Head of caudate nucleus (tissue), 42 donors: ENCODE results near the gene RTN4.

ENCODE experiments used
- DNase-seq, 42 donors: peaks; one replicate each; pipeline versions ENCODE4 v3.0.0 to v3.0.0-alpha.2; 2020 to 2021; ENCODE audit warnings: mixed read lengths in 7 of 42
- intact Hi-C: fragments of 100-400 bp; cut with DNase I; formaldehyde crosslinking; loops from one replicate; pipeline ENCODE4 v1.15.0; 2022

Gene RTN4

DNA sequence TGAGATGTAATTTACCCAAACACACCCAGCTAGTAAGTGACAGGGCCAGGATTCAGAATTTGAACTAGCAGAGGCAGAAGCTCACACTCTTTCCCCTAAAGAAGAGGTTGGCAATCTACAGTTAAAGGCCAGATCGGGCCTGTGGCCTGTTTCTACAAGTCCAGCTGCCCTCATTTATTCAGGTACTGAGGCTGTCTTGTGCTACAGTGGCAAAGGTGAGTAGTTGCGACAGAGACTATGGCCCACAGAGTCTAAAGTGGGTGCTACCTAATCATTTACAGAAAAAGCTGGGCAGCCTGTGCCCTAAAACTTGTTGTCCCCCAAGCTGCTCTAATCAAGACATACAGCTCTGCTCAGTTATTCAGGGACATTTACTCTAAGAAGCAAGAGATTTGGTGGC is 86.8 kb downstream of the RTN4 start:
- no peak for DNase-seq
- intact Hi-C loops, result no loop called here

DNA sequence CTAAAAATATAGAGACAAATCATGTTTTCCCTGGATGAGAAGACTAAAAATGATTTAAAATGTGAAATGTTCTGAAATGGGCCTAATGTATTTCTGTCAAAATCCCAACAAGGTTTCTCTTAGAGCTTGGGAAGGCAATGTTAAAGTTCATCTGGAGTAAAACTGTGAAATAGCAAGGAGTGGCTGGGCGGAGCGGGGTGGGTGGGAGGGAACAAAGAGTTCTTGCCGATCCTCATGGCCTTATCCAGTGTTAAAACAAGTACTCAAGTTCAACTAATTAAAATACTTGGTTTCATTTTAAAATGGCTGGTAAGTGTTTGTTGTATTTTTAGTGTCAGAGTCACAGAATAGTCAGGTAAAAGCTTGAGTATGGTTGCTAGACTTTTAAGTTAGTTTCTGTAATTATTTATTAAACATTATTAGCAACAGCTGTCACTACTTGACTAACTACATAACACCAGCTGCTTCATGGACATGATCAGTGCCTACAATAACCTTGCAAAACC is 87.3 kb downstream of the RTN4 start:
- intact Hi-C loops, result no loop called here
- DNase-seq, result no peak

DNA sequence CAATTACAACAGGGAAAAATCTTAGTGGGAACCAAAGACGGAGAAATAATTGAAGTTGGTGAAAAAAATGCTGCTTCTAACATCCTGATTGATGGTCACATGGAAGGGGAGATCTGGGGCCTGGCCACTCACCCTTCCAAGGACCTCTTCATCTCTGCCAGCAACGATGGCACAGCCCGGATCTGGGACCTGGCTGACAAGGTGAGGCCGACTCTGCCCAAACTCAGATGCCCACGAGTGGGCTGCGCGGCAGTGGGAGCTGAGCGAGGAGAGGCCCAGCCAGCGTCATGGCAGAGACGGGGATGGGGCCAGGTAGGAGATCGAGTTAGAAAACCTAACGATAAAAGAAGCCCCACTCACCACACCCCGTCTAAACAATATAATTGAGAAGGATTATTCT is 87.7 kb downstream of the RTN4 start:
- intact Hi-C loops, result no loop called here
- DNase-seq, result no peak

DNA sequence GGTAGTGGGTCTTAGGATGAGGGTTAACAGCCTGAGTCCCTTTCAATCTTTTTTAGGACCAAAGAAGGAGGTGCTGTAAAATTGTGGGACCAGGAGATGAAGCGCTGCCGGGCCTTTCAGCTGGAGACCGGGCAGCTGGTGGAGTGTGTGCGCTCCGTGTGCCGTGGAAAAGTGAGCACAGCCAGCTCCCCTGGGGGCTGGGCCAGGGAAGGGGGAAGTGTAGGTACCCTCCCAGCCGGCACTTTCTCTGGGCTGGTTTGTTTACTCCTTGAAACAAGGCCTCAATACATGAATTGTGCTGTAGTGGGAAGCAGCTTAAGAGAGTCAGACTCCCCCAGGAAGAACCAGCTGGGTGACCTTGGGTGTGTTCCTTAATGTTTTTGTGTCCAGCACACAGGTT is 90.1 kb downstream of the RTN4 start:
- DNase-seq, result no peak
- intact Hi-C loops, result no loop called here

GRCh38 chr2:54958717-54959371 is 91.4 kb downstream of the RTN4 start:
- intact Hi-C loops, result no loop called here

DNA sequence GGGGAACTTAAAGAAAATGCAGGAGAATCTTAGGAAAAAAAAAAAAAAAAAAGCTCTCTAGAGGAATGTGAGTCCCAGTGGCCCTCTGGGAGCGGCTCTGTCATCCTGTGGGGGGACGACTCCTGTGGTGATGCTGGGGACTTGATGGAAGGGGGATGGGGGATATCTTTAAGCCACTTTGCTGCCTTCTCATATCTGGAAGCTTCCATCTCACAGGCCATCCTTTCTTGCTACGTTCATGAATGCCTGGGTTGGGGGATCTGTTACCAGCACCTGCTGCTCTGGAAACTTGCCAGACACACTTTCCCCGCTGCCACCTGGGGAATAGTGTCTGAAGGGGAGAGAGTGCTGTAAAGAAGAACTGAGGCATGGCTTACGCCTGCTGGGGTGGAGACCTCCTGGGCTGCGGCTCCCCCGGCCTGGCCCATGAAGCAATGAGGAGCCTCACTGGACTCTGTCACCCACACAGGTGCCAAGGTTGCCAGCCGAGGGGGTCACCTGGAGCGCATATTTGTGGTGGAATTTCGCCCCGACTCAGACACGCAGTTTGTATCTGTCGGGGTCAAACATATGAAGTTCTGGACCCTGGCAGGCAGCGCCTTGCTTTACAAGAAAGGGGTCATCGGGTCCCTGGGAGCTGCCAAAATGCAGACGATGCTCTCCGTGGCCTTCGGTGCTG is 92.8 kb downstream of the RTN4 start:
- intact Hi-C loops, result no loop called here
- peak in 1 of 42 donors; percentile 37 for DNase-seq

More at GRCh38 chr2:54958717-54959371, 91.4 kb downstream of the RTN4 start:
- peak in 5 of 42 donors; percentile 22 to 56 (median 30) for DNase-seq

DNA sequence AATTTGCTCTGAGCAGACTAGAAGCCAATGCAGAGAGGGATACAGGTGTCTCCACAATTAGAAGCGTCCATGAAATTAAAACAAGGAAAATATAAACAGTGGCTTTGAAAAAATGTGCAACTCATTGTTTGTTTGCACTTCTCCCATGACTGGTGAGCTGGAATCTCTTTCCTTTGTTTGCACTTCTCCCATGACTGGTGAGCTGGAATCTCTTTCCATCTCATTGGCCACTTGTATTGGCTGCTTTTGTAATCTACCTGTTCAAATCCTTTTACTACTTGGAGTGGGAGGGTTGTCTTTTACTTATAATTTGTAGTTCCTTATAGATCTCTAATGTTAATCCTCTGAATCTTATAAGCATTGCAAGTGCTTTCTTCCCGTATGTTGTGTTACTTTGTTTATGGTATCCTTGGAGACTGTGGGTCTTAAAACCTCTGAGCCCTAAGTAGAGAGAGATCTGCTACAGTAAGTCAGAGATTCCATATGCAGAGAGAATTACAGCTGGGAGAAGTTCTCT is 94.1 kb downstream of the RTN4 start:
- no peak for DNase-seq
- intact Hi-C loops, result no loop called here

DNA sequence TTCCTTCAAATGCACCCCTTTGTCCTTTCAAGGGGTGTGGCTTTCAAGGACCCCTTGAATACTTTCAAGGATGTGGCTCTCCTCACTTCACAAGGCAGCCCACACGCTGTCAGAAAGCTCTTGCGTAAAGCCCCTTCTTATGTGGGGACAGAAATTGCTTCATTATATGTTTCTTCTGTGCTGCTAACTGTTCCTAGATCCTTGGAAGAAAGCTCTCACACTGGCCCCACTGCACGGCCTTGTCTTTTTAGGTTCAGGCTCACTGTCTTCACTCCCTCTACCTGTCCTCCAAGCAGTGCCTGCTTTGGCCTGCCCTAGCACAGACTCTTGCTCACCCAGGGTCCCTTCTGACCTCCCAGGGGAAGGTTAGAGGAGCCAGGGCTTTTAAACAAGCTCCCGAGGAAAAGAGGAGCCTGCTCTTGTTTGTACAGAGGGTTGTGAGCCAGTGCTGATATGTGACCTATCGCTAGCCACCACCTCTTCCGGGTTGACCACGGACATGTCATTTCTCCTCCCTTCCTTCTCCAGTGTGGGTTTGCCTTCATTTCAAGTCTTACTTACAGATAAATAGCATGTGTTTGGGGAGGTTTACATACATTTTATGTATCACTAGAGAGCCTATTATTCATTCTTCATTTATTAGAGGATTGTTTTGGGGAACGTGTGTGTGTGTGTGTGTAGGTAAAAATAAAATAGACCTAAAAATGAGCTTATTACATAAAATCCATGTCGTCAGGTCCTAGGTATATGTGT is 94.7 kb downstream of the RTN4 start:
- intact Hi-C loops, result no loop called here
- DNase-seq, result peak in 1 of 42 donors; percentile 36

DNA sequence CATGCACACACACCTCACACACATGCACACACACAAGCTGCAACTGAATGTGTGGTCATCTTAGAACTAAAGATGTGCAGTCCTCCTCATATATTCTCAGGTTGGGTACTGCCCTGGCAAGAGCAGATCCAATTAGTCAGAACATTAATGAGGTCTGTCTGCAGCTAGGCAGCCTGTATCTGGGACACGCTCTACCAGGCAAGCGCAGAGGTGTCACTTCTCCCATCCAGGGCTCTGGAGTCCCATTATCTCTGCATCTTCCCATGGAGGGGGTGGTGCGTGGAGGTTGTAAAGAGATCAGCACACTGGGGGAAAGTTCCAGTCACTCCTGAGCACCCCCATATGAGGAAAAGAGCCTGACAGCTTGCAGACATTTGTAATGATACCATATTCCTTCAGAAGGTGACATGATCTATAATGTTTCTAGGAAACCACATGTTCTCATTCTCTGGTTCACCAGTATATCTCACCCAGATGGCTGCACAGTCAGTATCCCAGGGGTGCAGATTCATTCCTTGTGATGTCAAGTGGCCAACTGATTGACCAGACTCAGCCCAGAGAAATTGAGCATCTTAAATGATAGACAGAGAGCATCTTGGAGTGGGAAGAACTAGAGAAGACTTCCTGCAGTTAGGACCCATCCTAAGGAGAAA is 95.4 kb downstream of the RTN4 start:
- DNase-seq, result peak in 40 of 42 donors; percentile 53 to 95 (median 78)
- intact Hi-C loops, result no loop called here

- intact Hi-C loops, result no loop called here
- no peak for DNase-seq
Measured at GRCh38 chr2:54954158-54954557, 96.1 kb downstream of the RTN4 start.

DNA sequence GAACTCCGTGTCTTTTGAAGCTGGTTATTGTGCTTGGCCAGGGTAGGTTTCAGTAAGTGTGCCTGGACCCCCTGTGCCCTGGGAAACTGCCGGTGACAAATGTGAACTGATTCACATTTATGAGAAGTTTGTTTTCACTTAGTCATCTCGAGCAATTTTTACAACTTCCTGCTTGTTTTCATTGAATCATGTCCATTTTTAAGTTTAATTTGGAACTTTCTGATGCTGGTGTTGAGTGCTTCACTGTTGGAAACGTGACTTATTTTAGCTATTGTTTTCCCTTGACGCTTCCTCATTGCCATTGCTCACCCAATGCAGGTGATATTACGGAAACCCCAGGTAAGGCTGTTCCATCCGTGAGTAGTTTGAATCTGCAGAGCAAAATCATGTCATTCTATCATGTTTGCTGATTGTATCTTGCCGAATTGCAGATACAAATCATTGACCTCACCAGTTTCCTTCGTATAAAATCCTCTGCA is 97.2 kb downstream of the RTN4 start:
- intact Hi-C loops, result no loop called here
- no peak for DNase-seq

GRCh38 chr2:54952425-54952824 is 97.8 kb downstream of the RTN4 start:
- intact Hi-C loops, result no loop called here
- no peak for DNase-seq

DNA sequence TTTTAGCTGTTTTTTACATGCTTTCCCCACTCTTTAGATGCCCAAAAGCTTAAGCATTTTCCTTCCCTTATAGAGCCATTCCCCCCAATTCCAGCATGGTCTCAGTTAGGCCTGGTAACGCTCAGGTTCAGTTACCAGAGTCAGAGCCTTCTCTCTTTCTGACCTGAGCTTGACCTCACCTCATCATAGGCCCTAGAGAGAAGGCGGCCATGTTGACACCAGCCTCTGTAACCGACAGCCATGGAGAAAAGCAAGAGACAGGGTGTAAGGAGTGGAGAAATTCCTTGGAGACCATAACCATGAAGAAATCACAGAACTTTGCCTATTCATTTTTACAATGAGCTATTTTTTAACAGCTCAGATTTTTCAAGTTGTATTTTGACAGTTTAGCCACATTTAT is 99.4 kb downstream of the RTN4 start:
- intact Hi-C loops, result no loop called here
- no peak for DNase-seq

- DNase-seq, result no peak
- intact Hi-C loops, result loop anchor here (10.0 kb wide), 1 partner anchor 55 kb away; no protein-coding TSS in a partner anchor
Measured at GRCh38 chr2:54949431-54949830, 100.8 kb downstream of the RTN4 start.

GRCh38 chr2:54948120-54948519 is 102.1 kb downstream of the RTN4 start:
- peak in 1 of 42 donors; percentile 33 for DNase-seq
- intact Hi-C loops, result loop anchor here (10.0 kb wide), 1 partner anchor 57 kb away; no protein-coding TSS in a partner anchor

- intact Hi-C loops, result loop anchor here (10.0 kb wide), 1 partner anchor 57 kb away; no protein-coding TSS in a partner anchor
- peak in 26 of 42 donors; percentile 37 to 77 (median 55) for DNase-seq
Measured at GRCh38 chr2:54947646-54948045, 102.6 kb downstream of the RTN4 start.

DNA sequence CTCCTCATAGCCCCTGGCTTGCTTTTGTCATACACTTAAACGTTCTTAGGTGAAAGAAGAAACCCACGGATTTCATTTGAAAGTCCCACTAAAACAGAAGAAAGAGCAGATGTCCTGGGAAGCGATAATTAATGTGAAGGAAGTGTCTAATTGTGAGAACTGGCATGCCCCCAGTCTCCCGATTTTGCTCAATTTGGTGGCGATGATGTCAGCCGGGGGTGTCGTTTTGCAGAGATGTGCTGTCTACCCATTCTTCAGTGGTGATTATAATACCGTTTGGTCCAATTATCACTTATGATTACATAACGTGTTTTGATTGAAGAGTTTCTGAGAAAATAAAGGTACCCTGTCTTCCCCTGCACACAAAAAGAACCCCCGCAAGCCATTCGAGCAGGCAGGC is 103.1 kb downstream of the RTN4 start:
- DNase-seq, result peak in 38 of 42 donors; percentile 42 to 88 (median 66)
- intact Hi-C loops, result loop anchor here (10.0 kb wide), 1 partner anchor 58 kb away; no protein-coding TSS in a partner anchor

GRCh38 chr2:54946220-54946805 is 103.9 kb downstream of the RTN4 start:
- intact Hi-C loops, result loop anchor here (10.0 kb wide), 1 partner anchor 58 kb away; no protein-coding TSS in a partner anchor
- peak in 12 of 42 donors; percentile 16 to 60 (median 46) for DNase-seq
